Activated T-helper 9 cell treated with anti-CD3 and anti-CD28 coated beads, Interleukin-2, amount 50 U/mL, for 16 hours (primary cell): ENCODE results near the gene CDK12.
"Not testable (repeated sequence)": the region's sequence is repeated elsewhere in the genome, so short reads cannot be mapped to it uniquely, and the experiment has no call there.

Source experiments
- DNase-seq: peaks from one replicate; pipeline ENCODE4 v3.0.0-alpha.2; 2020; ENCODE audit warnings: low read depth

The CDK12 gene

GRCh38 chr17:39507511-39507910, 46.2 kb downstream of the CDK12 start:
- no peak for DNase-seq

GRCh38 chr17:39508987-39509386, 47.7 kb downstream of the CDK12 start:
- DNase-seq = no peak

GRCh38 chr17:39513309-39513708, 52.0 kb downstream of the CDK12 start:
- no peak for DNase-seq

GRCh38 chr17:39513915-39514314, 52.6 kb downstream of the CDK12 start:
- no peak for DNase-seq

- DNase-seq = no peak
Observed at GRCh38 chr17:39517224-39517623, 55.9 kb downstream of the CDK12 start.

- no peak for DNase-seq
Observed at GRCh38 chr17:39525801-39526506, 64.7 kb downstream of the CDK12 start.

- no peak for DNase-seq
Observed at GRCh38 chr17:39527220-39527813, 66.0 kb downstream of the CDK12 start.

GRCh38 chr17:39529455-39529854, 68.2 kb downstream of the CDK12 start:
- DNase-seq = no peak

- DNase-seq = no peak
Observed at GRCh38 chr17:39530513-39530912, 69.2 kb downstream of the CDK12 start.

GRCh38 chr17:39531252-39531651, 70.0 kb downstream of the CDK12 start:
- DNase-seq = no peak

- no peak for DNase-seq
Observed at GRCh38 chr17:39533891-39534290, 72.6 kb downstream of the CDK12 start.

GRCh38 chr17:39534768-39535405, 73.6 kb downstream of the CDK12 start:
- DNase-seq = no peak

GRCh38 chr17:39536468-39536867, 75.2 kb downstream of the CDK12 start:
- no peak for DNase-seq

- not testable (repeated sequence) for DNase-seq
Observed at GRCh38 chr17:39537364-39537763, 76.1 kb downstream of the CDK12 start.

GRCh38 chr17:39538866-39539265, 77.6 kb downstream of the CDK12 start:
- no peak for DNase-seq

GRCh38 chr17:39540611-39541010, 79.3 kb downstream of the CDK12 start:
- no peak for DNase-seq

- no peak for DNase-seq
Observed at GRCh38 chr17:39541652-39542051, 80.4 kb downstream of the CDK12 start.

- no peak for DNase-seq
Observed at GRCh38 chr17:39543176-39543575, 81.9 kb downstream of the CDK12 start.

GRCh38 chr17:39543664-39544063, 82.4 kb downstream of the CDK12 start:
- no peak for DNase-seq

- not testable (repeated sequence) for DNase-seq
Observed at GRCh38 chr17:39544361-39544760, 83.1 kb downstream of the CDK12 start.

GRCh38 chr17:39547713-39548478, 86.6 kb downstream of the CDK12 start:
- DNase-seq = peak; percentile 59

- no peak for DNase-seq
Observed at GRCh38 chr17:39548494-39549225, 87.4 kb downstream of the CDK12 start.
